Neural progenitor cell (in vitro differentiated cells): ENCODE data around the gene KCNMA1.

Experiments
- EZH2 ChIP-seq: fragments of 200-600 bp; sonication (generic); IDR thresholded peaks from 2 replicates; pipeline ENCODE4 v1.6.1; 2017; ENCODE audit warnings: antibody characterized with exemption, mild to moderate bottlenecking, moderate library complexity
- EZH2phosphoT487 ChIP-seq: fragments of 200-600 bp; sonication (generic); IDR thresholded peaks from 2 replicates; pipeline ENCODE4 v1.6.1; 2017; ENCODE audit warnings: antibody characterized with exemption
- TF ChIP-seq, protein P1 (sequence below): fragments of 200-600 bp; sonication (generic); IDR thresholded peaks from 2 replicates; pipeline ENCODE4 v1.5.1; 2017; ENCODE audit warnings: antibody characterized with exemption, mild to moderate bottlenecking

DNA sequence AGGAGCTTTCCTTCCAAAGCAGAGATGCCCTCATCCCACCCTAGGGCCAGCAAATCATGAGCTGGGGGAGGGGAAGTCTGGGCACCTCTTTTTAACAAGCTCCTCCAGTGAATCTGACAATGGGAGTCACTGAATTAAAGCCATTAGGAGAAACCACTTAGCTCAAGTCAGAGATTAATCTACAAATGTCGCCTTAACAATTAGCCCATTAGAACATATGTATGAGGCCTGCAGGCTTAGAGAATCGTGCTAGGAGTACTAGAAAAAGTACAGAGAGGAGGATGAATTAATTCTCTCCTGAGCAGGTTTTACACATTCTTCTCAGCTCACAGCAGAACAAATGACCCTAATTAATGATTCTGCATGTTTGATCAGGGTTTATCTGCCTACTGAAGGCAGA is 381.3 kb downstream of the KCNMA1 start:
- TF ChIP-seq, protein P1, sequence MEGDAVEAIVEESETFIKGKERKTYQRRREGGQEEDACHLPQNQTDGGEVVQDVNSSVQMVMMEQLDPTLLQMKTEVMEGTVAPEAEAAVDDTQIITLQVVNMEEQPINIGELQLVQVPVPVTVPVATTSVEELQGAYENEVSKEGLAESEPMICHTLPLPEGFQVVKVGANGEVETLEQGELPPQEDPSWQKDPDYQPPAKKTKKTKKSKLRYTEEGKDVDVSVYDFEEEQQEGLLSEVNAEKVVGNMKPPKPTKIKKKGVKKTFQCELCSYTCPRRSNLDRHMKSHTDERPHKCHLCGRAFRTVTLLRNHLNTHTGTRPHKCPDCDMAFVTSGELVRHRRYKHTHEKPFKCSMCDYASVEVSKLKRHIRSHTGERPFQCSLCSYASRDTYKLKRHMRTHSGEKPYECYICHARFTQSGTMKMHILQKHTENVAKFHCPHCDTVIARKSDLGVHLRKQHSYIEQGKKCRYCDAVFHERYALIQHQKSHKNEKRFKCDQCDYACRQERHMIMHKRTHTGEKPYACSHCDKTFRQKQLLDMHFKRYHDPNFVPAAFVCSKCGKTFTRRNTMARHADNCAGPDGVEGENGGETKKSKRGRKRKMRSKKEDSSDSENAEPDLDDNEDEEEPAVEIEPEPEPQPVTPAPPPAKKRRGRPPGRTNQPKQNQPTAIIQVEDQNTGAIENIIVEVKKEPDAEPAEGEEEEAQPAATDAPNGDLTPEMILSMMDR, result no peak
- TF ChIP-seq EZH2 (no peak), EZH2phosphoT487 (no peak)
